GM21576 (cell line): Measurements from ENCODE around the gene PCOLCE2.

ENCODE experiments used
- ATAC-seq: cut with Tn5 transposase; IDR thresholded peaks from one replicate; pipeline ENCODE4 v1.9.1; 2021; ENCODE audit warnings: mild to moderate bottlenecking, moderate library complexity; ENCODE audit not compliant: unreplicated experiment

The PCOLCE2 gene

GRCh38 chr3:142817356-142817755 is 71.5 kb downstream of the PCOLCE2 start:
- no peak for ATAC-seq

DNA sequence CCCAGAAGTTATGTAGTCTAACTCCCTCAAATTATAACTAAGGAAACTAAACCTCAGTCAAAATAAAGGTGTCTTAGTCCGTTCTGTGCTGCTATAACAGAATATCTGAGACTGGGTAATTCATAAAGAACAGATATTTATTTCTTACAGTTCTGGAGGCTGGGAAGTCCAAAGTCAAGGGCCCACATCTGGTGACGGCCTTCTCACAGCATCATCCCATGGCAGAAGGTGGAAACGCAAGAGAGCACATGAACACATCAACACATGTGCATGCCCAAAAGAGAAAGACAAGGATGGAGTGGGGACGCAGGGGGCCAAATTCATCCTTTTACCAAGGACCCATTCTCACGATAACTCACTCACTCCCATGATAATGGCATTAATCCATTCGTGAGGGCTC is 73.1 kb downstream of the PCOLCE2 start:
- no peak for ATAC-seq

GRCh38 chr3:142809259-142809658 is 79.6 kb downstream of the PCOLCE2 start:
- ATAC-seq = no peak

GRCh38 chr3:142808103-142808917 is 80.6 kb downstream of the PCOLCE2 start:
- ATAC-seq = no peak

- ATAC-seq = no peak
Measured at GRCh38 chr3:142802891-142803290, 86.0 kb downstream of the PCOLCE2 start.

GRCh38 chr3:142801746-142802145 is 87.1 kb downstream of the PCOLCE2 start:
- no peak for ATAC-seq

DNA sequence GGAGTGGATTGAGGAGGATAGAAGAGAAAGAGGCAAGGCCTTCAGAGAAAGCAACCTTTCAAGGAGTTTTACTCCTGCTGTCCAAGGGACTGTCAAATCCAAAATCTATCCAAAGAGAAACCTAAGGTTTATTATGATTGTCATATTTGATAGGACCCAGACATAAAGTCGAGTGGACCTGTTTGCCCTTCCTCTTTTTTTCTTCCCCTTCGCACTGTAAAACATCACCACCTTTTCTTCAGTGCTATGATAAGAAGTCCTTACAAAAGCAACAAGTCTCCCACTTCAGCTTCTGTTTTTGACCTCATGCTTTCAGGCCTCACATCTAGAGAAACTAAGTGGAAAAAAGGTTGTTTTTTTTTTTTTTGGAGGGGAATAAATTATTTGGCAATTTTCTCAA is 92.1 kb downstream of the PCOLCE2 start:
- no peak for ATAC-seq

GRCh38 chr3:142795332-142795731 is 93.6 kb downstream of the PCOLCE2 start:
- ATAC-seq = no peak

DNA sequence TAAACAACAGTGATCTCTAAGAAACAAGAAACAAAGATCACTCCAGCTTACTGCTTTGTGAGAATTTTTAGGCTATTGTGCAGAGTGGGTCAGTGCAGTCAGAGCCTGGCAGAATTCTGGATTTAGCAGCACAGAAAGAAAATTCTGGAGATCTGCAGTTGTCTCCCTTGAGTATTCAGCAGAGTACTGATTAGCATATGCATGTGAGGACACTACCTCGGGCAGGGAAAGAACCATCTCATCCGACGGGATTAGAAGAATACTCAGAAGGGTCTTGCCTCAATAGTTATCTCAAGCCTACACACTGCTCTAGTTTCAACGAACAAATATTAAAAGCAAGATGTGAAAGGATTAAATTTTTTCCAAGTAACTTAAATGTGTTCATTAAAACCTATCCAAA is 94.4 kb downstream of the PCOLCE2 start:
- ATAC-seq = no peak

GRCh38 chr3:142787719-142788118 is 101.2 kb downstream of the PCOLCE2 start:
- no peak for ATAC-seq

DNA sequence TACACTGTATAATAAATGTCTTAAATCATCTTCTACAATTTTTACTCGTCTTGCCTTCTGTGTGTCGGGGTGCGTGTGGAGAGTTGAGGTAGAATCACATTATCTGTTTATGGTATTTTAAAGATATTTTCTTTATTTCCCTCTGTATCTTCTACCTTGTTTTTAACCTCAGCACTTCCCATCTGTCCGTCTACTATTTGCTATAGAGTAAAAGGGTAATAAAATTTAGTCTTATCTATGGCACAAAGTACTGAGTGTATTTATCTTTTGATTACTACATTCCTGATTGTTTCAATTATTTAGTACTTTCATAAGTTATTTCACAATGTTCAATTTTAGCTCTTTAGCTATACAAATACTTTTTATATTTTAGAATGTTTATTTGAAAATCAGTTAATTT is 102.9 kb downstream of the PCOLCE2 start:
- ATAC-seq = no peak

DNA sequence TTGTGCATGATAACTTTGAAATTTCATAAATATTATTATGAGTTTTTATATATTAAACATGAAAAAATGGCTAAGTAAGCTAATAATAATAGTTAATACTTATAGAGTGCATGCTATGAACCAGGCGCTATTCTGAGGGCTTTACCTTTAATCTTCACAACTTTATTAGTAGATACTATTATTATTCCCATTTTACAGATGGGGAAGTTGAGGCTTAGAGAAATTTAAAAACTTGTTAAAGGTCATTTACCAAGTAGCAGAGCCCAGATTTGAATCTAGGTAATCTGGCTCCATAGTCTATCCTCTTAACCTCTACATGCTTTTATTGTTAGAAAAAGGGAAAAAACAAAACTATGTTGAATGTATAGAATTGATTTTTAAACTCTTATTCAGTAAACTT is 104.7 kb downstream of the PCOLCE2 start:
- ATAC-seq = no peak

DNA sequence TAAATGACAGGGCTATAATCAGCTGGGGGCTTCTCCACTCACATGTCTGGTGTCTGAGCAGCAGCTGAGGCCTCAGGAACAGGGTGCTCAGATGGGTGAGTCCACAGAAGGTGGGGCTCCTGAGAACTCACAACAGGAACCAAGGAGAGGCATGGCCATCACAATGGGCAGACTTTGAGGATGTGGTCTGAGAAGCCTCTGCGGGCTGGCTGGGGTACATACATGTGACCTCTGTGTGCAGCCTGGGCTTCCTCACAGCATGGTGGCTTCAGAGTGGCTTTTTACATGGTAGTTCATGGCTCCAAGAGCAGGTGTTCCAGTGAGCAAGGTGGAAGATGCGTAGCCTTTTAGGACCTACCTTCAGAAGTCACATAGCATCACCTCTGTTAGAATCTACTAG is 106.3 kb downstream of the PCOLCE2 start:
- ATAC-seq = no peak

- no peak for ATAC-seq
Measured at GRCh38 chr3:142779591-142779990, 109.3 kb downstream of the PCOLCE2 start.

DNA sequence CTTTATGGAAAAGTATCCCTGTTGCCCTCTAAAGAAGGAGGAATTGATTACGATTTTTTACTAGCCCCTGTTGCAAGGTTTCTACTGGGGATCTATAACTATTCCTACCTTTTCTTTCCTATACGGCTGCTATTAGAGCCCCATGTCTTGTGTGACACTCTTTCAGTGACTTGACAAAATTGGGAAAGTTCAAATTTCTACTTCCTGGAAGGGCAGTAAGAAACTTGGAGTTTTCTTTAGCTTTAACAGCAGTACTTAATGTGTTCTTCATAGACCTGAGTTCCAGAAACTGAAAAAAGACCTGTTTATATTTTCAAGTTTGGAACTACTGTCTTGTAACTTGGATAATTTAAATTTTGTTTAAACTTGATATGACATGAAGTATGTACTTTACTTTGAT is 110.3 kb downstream of the PCOLCE2 start:
- ATAC-seq = no peak

DNA sequence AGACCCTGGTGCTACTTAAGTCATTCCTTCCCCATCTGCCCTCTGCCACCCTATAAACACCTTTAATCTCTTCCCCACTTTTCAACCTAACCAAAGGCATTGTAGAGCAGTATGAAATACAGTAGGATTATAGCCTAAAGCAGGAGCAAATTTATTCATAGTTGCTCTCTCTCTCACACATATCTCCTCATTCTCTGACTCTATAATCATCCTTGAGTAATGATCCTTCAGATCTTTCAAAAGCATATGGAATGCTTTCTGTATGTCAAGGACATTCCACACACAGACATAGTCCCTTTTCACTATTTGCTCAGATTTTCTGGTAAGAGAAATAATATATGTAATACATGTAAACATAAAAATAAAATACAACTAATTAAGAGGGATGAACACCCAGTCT is 111.0 kb downstream of the PCOLCE2 start:
- no peak for ATAC-seq

DNA sequence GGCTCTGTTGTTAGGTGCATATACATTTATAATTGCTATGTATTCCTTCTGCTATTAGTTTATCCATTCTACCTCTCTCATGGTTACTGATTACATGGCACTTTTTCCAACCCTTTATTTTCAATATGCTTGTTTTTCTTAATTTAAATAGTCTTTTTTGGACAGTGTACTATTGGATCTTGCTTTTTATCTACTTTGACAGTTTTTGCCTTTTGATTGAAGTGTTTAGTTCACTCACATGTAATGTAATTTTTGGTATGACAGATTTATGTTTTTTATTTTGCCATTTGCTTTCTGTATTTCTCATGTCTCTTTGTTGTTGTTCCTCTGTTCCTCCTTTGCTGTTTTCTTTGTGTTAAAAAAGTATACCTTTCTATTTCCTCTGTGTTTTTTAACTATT is 120.5 kb downstream of the PCOLCE2 start:
- no peak for ATAC-seq
